GM19438 (cell line): ENCODE measurements around the gene CUBN.
"Not testable (repeated sequence)": the region's sequence is repeated elsewhere in the genome, so short reads cannot be mapped to it uniquely, and the experiment has no call there.

Experiments
- ATAC-seq: cut with Tn5 transposase; IDR thresholded peaks from one replicate; pipeline ENCODE4 v1.9.1; 2021; ENCODE audit warnings: low read depth; ENCODE audit not compliant: unreplicated experiment

CUBN gene

DNA sequence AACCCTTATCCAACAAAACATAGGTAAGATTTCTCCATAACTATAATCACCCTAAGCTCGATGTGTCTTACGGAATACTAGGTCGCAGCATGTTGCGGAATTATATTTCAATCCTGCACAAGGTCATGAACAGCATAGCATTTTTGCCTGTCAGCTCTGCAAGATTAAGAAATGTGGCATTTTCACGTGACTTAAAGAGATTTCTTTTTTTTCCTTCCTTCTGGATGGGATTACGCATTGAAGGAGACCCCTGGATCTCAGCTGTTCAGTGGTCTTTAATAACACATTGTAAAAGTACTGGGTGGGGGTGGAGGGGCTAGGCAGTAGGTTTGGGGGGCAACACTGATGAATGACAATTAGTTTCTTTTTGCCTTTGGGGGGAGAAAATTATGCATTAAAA is 106.7 kb downstream of the CUBN start:
- ATAC-seq, result no peak

- ATAC-seq, result no peak
Observed at GRCh38 chr10:17022466-17022825, 107.2 kb downstream of the CUBN start.

DNA sequence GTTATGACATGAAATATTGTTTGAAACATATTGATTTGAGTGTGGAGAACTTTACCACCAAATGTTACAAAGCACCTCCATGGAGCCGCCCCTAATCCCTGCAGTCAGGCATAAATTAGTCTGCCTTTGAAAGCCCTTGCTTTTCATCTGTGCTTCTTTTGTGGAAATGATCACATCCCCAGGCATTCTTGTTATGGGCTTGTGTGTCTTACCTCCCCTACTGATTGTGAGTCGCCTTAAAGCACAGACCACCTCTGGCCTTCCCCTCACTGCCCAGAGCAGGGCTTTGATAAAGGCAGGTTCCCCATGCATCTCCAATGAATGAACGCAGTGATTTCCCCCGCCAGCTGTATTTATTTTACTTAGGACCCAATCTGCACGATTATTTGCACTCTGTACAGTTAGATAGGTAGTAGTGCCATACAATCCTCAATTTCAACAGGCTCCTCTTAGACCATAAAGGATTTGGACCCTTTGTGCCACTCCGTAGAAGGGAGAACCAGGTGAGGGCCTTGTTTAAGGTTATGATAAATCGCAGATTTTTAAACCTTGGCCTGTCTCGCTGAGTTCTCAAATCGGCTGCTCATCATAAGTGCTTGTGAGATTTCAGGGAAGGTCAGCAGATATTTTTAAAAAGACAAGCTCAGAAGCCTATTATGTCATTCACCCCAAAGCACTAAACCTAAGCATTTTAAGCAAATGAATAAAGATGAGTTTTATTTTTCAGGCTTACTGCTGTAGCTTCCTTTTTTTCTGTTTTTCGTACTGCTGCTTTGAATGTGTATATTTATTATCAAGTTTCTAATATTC is 107.8 kb downstream of the CUBN start:
- no peak for ATAC-seq

- no peak for ATAC-seq
Observed at GRCh38 chr10:17019696-17020095, 109.9 kb downstream of the CUBN start.

DNA sequence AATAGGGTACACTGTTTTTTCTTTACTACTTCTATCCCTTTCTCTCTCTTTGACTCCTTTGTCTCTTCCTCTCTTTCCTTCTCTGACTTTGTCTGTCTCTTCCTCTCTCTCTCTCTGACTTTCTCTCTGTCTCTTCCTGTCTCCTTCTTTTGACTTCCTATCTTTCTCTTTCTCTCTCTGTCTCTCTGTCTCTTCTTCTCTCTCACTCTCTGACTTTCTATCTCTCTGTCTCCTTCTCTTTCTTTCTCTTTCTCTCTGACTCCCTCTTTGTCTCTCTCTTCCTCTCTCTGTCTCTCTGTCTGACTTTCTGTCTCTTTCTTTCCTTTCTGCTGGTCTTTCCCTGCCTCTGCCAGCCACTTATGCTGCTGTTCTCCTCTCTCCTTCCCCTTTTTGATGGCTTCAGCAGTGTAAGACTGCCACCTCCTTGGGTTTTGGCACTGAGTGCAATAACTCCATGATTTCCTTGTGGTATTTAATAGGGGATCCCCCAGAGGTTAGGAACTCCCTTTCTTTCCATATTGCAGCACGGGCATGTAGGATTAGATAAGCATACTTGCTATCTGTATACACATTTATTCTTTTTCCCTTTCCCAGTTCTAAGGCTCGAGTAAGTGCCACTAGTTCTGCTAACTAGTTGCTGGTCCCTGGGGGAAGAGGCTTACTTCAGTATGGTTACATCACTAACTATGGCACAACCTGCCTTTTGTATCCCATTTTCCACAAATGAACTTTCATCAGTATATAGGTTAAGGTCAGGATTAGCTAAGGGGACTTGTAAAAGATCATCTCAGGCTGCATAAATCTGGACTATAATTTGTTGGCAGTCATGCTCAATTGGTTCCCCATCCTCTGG is 116.3 kb downstream of the CUBN start:
- not testable (repeated sequence) for ATAC-seq

GRCh38 chr10:17012731-17013130 is 116.9 kb downstream of the CUBN start:
- ATAC-seq, result not testable (repeated sequence)

DNA sequence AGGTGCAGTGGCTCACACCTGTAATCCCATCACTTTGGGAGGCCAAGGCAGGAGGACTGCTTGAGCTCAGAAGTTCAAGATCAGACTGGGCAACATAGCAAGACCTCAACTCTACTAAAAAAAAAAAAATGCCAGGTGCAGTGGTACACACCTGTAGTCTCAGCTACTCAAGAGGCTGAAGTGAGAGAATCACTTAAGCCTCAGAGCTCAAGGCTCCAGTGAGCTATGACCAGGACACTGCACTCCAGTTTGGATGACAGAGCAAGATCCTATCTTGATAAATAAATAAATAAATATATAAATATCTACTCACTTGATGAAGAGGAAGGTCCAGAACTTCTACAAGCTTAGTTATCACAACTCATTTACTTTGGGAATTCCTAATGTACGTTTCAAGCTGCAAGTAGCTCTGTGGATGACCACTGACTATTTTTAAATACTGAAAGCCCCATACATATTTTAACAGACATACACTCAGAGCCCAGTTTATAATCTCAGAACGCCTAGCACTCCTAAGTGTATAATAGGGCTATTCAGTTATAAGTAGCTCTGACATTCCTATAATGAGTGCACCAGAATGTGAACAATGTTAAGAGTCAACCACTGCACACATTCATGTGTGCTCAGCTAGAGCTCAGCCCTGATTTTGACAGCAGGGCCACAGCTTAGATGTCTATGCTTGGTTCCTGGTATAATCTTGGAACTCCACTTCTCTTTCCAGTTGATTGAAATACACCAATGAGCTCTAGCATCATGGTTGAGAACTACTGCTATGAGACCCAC is 119.1 kb downstream of the CUBN start:
- no peak for ATAC-seq

GRCh38 chr10:17009212-17009700 is 120.4 kb downstream of the CUBN start:
- ATAC-seq, result no peak

DNA sequence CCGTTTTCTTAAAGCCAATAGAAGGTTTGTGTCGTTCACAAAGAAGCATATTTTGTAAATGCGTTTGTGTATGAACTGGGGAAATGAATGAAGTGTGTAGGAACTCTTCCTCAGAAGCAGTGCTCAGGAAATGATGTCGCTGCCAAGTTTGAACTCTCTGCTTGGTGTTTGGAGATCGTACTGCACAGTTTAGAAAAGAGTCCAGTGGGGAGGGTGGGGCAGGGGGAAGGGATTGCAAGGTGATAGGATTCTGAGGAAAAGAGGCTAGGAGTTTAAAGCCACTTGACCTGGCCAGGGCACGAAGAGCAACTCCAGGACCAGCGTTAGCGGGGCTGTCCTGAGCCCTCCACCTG is 122.2 kb downstream of the CUBN start:
- no peak for ATAC-seq

GRCh38 chr10:17006631-17007417 is 122.8 kb downstream of the CUBN start:
- ATAC-seq, result no peak

- ATAC-seq, result no peak
Observed at GRCh38 chr10:17005621-17006566, 123.7 kb downstream of the CUBN start.

DNA sequence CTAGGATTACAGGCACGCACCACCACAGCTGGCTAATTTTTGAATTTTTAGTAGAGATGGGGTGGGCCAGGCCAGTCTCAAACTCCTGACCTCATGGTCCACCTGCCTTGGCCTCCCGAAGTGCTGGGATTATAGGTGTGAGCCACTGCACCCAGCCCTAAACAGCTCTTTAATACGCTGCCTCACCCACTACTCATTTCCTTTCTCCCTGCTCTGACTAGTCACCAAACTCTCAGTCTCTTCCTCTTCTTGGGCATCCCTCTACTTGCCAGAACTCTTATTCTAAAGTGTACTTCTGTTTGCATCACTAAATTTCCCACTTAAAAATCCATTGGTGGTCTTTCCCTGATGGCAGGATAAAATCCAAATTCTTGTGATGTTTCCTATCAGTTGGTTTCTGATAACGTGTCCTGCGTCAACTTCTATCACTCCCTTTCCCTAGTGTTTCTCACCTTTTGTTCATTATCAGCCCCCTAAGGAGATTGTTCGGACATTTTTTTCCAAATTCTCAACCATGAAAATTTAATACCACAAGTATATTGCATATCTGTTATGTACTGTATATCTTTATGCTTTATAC is 124.7 kb downstream of the CUBN start:
- ATAC-seq, result no peak

- ATAC-seq, result no peak
Observed at GRCh38 chr10:17003651-17004286, 125.8 kb downstream of the CUBN start.

DNA sequence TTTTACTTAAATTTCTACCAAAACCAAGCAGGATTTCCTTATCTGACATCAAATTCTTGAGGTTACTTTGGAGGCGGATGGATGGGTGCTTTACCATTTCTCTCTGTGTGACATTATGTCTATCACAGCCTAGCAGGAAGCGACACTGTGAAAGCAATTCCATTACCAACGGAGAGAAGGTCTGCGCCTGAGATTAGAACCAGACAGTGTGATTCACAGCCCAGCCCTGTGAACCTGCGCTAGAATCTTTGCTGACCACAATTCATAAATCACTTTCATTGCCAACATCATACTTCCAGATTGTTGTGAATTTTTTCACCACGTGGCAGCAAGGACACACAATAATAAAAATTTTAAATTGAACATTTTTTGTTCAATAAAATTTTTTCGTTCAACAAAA is 126.5 kb downstream of the CUBN start:
- ATAC-seq, result no peak

DNA sequence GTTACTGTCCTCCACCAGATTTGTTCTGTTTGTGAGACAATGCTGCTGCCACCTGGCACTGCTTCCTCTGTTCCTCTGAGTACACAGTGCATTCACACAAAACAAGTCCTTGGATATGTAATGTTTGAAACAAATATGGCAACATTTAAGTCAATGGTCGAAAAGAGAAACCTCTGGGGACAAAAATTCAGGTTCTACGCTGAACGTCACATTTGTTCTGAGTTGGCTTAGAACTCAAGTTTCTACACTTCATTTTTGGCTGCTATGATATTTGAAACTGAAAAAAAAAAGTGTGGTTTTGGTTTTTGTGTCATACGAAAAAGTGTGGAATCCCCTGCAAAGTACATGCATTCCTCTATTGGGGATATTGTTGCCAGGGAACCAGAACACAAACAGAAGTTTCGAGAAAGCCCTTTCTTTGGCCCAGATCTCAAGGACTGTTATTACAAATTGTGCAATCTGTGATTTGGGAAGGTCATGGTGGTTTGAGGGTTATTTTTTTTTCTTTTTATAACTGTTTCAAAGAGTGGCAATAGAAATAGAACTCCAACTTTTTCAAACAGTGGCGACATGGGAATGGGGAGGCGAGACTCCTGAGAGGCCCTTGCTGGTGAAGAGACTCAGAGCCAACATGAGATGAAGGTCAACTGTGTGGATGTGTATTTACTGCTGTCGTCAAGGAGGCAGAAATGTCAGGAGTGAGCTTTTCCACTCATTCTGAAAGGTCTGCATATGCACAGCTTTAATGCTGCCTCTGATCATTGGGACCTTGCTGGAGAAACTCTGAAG is 127.5 kb downstream of the CUBN start:
- peak; percentile 63 for ATAC-seq

GRCh38 chr10:17001297-17001744 is 128.3 kb downstream of the CUBN start:
- no peak for ATAC-seq

- no peak for ATAC-seq
Observed at GRCh38 chr10:16999665-17000451, 129.8 kb downstream of the CUBN start.
